Gastroesophageal sphincter (tissue), 4 donors: ENCODE results near the gene CMIP. TPM values are rescaled to one million over a fixed set of nuclear protein-coding genes. Genes with fewer than 3 reads are reported as not detected.

Experiments
- ATAC-seq: fragments of 150-250 bp; one replicate; pipeline ENCODE4 v1.9.1; 2016; ENCODE audit warnings: mild to moderate bottlenecking, moderate library complexity
- H3K27ac ChIP-seq, 4 donors: fragments of 200-600 bp; sonication (generic) in 3 of 4; 1 replicate in 3 of 4; 2 replicates in 1 of 4; pipeline ENCODE4 v1.5.1; 2016 to 2019
- H3K27me3 ChIP-seq: fragments of 200-600 bp; sonication (generic); one replicate; pipeline ENCODE4 v1.5.1; 2019
- H3K36me3 ChIP-seq, 2 donors: fragments of 200-600 bp; sonication (generic); one replicate each; pipeline ENCODE4 v1.5.1; 2019; ENCODE audit warnings: control low read depth in 1 of 2
- H3K4me1 ChIP-seq, 3 donors: fragments of 200-600 bp; sonication (generic); 1 replicate in 2 of 3; 2 replicates in 1 of 3; pipeline ENCODE4 v1.5.1; 2016 to 2019; ENCODE audit warnings: control low read depth in 2 of 3
- H3K4me3 ChIP-seq, 2 donors: fragments of 200-600 bp; sonication (generic); one replicate each; pipeline ENCODE4 v1.5.1; 2019; ENCODE audit warnings: mild to moderate bottlenecking in 1 of 2, moderate library complexity in 1 of 2
- H3K9me3 ChIP-seq, 3 donors: fragments of 200-600 bp; sonication (generic); one replicate each; pipeline ENCODE4 v1.5.1; 2017 to 2019; ENCODE audit warnings: control low read depth in 2 of 3
- EP300 ChIP-seq: sonication (generic); formaldehyde crosslinking; IDR thresholded peaks from one replicate; pipeline ENCODE4 v1.6.1; 2017; ENCODE audit warnings: antibody characterized with exemption, mild to moderate bottlenecking
- POLR2A ChIP-seq, 2 donors: fragments of 450-650 bp; IDR thresholded peaks; one replicate each; pipeline ENCODE4 v1.6.1; 2017; ENCODE audit warnings: antibody characterized with exemption in 2 of 2, mild to moderate bottlenecking in 2 of 2, moderate library complexity in 1 of 2
- POLR2AphosphoS5 ChIP-seq: sonication (generic); formaldehyde crosslinking; IDR thresholded peaks from one replicate; pipeline ENCODE4 v1.6.1; 2017; ENCODE audit warnings: antibody characterized with exemption
- WGBS, 2 donors: methylation state at CpG; one replicate each; pipeline ENCODE4 v1.1.5; 2018; ENCODE audit warnings: low coverage in 1 of 2; 5-methylcytosine and 5-hydroxymethylcytosine counted together
- total RNA-seq, 4 donors: library from RNA; depleted of rRNA; stranded (reverse); fragments of >200 nt; gene quantifications; one replicate each; pipeline ENCODE4 v1.1.0, GENCODE V29; 2016
- TF ChIP-seq, protein P1 (sequence below), 4 experiments: fragments of 200-600 bp in 2 of 4; fragments of 450-650 bp in 2 of 4; sonication (generic) in 1 of 4; IDR thresholded peaks; one replicate each; pipeline ENCODE4 v1.5.1; 2017 to 2019; ENCODE audit warnings: antibody characterized with exemption in 4 of 4, mild to moderate bottlenecking in 2 of 4, moderate library complexity in 2 of 4

The CMIP gene
- total RNA-seq, 4 donors from 2014 or later = 13.4 to 24.0 (median 19.2) TPM

DNA sequence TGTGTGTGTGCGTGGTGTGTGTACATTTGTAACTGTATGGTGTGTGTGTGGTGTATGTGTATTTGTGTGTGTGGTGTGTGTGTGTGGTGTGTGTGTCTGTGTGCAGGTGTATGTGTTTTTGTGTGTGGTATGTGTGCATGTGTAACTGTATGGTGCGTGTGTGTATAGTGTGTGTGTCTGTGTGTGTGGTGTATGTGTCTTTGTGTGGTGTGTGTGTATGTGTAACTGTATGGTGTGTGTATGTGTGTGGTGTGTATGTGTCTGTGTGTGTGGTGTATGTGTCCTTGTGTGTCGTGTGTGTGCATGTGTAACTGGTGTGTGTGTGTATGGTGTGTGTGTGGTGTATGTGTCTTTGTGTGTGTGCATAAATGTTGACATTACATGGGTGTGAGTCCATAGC lies 170.8 kb downstream of the CMIP start:
- no peak for ATAC-seq
- no peaks in the 10 kb centered on the region for H3K27me3 ChIP-seq
- no peak overlapping the region for H3K4me3 ChIP-seq
- H3K4me1 ChIP-seq = peaks cover 3 to 64% (median 32%) of the 10 kb centered on the region in 3 donors
- no peaks in the 10 kb centered on the region for H3K9me3 ChIP-seq
- peaks cover 0 to 11% of the 10 kb centered on the region in 2 donors for H3K36me3 ChIP-seq
- 90 to 100% methylated on average over 2 to 3 of the region's 3 CpGs for WGBS, 2 donors
- TF ChIP-seq EP300 = no peak
- TF ChIP-seq POLR2A (IDR thresholded peaks at IDR 0.05) = no peak
- TF ChIP-seq POLR2AphosphoS5 = no peak
- TF ChIP-seq, protein P1, sequence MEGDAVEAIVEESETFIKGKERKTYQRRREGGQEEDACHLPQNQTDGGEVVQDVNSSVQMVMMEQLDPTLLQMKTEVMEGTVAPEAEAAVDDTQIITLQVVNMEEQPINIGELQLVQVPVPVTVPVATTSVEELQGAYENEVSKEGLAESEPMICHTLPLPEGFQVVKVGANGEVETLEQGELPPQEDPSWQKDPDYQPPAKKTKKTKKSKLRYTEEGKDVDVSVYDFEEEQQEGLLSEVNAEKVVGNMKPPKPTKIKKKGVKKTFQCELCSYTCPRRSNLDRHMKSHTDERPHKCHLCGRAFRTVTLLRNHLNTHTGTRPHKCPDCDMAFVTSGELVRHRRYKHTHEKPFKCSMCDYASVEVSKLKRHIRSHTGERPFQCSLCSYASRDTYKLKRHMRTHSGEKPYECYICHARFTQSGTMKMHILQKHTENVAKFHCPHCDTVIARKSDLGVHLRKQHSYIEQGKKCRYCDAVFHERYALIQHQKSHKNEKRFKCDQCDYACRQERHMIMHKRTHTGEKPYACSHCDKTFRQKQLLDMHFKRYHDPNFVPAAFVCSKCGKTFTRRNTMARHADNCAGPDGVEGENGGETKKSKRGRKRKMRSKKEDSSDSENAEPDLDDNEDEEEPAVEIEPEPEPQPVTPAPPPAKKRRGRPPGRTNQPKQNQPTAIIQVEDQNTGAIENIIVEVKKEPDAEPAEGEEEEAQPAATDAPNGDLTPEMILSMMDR (IDR thresholded peaks at IDR 0.05) = no peak
- no peak overlapping the region for H3K27ac ChIP-seq

DNA sequence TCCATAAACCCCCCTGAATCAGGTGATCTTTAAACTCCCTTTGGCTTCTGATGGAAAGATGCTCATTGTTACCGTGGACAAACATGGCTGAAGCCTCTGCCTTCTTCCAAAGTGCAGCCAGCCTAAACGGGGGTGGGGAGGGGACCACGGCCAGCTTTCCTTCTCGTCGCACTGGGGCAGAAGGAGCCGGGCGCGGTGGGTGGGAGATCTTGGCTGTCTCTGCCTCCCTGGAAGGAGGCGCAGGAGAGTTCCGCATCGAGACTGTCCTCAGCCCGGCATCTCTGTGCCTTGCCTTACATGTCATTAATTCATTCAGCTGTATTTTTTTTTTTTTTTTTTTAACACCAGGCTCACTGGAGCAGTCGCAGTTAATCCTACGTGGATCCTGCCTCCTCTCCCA lies 171.2 kb downstream of the CMIP start:
- H3K9me3 ChIP-seq = no peaks in the 10 kb centered on the region
- peaks cover 3 to 60% (median 28%) of the 10 kb centered on the region in 3 donors for H3K4me1 ChIP-seq
- no peaks in the 10 kb centered on the region for H3K27me3 ChIP-seq
- peak overlapping the region in 1 of 4 donors; percentile 20 for H3K27ac ChIP-seq
- ATAC-seq = no peak
- no peak overlapping the region for H3K4me3 ChIP-seq
- no peak for TF ChIP-seq POLR2AphosphoS5
- TF ChIP-seq POLR2A (IDR thresholded peaks at IDR 0.05) = no peak
- TF ChIP-seq EP300 = no peak
- TF ChIP-seq, protein P1 (IDR thresholded peaks at IDR 0.05) = no peak
- peaks cover 0 to 11% of the 10 kb centered on the region in 2 donors for H3K36me3 ChIP-seq
- 91 to 97% methylated on average over 8 to 9 of the region's 14 CpGs for WGBS, 2 donors

DNA sequence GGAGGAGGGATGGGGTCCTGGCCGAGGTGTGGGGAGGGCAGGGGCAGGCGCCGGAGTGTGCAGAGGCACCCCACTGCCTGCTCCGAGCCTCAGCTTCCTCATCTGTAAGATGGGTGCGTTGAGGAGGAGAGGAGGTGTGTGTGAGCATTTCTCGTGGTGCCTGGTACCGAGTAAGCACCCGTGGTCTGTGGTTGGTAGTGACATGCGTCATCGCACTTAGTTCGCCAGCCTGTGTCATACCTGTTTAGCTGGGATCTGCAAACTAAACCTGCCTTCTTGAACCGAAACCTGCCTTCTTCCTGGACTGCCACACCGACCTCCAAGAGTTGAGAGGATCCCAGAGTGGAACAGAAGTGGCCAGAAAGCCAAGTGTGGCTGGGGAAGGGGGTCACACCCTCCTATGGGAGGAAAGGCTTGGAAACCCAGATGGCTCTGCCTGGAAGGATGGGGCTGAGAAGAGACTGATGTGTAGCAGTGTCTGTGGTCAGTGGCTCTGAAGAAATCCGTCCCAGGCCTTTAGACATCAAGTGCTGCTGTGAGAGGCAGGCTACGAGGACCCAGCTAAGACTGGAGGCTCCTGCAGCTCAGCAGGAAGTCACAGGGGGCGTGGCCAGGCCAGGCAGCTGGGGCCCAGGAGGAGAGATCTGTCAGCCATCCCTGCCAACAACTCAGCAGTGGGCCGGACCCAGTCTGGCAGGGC lies 171.9 kb downstream of the CMIP start:
- 40 to 66% methylated on average over 3 to 13 of the region's 17 CpGs for WGBS, 2 donors
- Histone ChIP-seq H3K27ac (peak overlapping the region in 3 of 4 donors; percentile 20 to 41 (median 21)), H3K9me3 (no peaks in the 10 kb centered on the region), H3K4me3 (no peak overlapping the region), H3K36me3 (peaks cover 0 to 18% of the 10 kb centered on the region in 2 donors), H3K27me3 (no peaks in the 10 kb centered on the region), H3K4me1 (peaks cover 3 to 54% (median 25%) of the 10 kb centered on the region in 3 donors)
- peak; percentile 57 for ATAC-seq
- peak; percentile 5 for TF ChIP-seq POLR2AphosphoS5
- TF ChIP-seq, protein P1 (IDR thresholded peaks at IDR 0.05) = no peak

DNA sequence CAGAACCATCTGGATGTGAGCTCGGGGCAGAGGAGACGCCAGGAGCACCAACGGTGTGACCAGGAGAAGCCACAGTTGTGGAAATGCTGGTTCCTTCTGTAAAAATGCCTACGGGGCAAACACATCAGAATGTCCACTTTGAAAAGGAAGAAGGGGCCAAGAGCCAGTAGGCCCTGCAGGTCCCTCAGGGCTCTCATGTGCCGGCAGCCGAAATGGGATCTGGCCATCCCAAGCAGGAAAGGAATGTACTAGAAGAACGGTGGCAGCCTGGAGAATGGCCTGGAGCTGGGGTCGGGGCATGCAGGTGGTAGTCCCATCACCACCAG lies 172.4 kb downstream of the CMIP start:
- no peak for ATAC-seq
- H3K27ac ChIP-seq = peak overlapping the region in 3 of 4 donors; percentile 20 to 41 (median 21)
- TF ChIP-seq EP300 = no peak
- TF ChIP-seq, protein P1 (IDR thresholded peaks at IDR 0.05) = no peak
- TF ChIP-seq POLR2AphosphoS5 = no peak
- TF ChIP-seq POLR2A (IDR thresholded peaks at IDR 0.05) = no peak
- 20 to 54% methylated on average over 1 to 5 of the region's 8 CpGs for WGBS, 2 donors
- H3K36me3 ChIP-seq = peaks cover 0 to 23% of the 10 kb centered on the region in 2 donors
- peaks cover 3 to 49% (median 24%) of the 10 kb centered on the region in 3 donors for H3K4me1 ChIP-seq
- no peaks in the 10 kb centered on the region for H3K27me3 ChIP-seq
- no peak overlapping the region for H3K4me3 ChIP-seq
- H3K9me3 ChIP-seq = no peaks in the 10 kb centered on the region

DNA sequence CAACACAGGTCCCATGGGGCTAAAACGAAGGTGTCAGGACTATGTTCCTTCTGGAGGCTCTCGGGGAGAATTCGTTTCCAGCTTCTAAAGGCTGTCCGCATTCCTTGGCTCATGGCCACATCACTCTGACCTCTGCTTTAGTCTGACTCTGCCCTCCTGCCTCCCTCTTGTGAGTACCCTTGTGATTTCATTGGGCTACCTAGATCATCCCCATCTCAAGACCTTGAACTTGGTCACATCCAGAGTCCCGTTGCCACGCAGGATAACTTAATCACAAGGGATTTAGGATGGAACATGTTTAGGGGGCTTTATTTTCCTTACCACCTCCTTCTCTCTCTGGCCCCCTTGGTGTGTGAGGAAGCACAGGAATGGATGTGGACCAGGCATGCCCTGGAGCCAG lies 173.6 kb downstream of the CMIP start:
- ATAC-seq = no peak
- Histone ChIP-seq H3K9me3 (no peaks in the 10 kb centered on the region), H3K4me3 (no peak overlapping the region), H3K4me1 (peaks cover 0 to 37% (median 12%) of the 10 kb centered on the region in 3 donors), H3K36me3 (peaks cover 0 to 30% of the 10 kb centered on the region in 2 donors), H3K27me3 (no peaks in the 10 kb centered on the region), H3K27ac (no peak overlapping the region)
- no peak for TF ChIP-seq POLR2A (IDR thresholded peaks at IDR 0.05)
- no peak for TF ChIP-seq POLR2AphosphoS5
- TF ChIP-seq, protein P1 (IDR thresholded peaks at IDR 0.05) = no peak
- TF ChIP-seq EP300 = no peak
- WGBS, 2 donors = 64 to 73% methylated on average over 4 of the region's 6 CpGs
